Activated T-cell treated with anti-CD3 and anti-CD28 coated beads, Interleukin-2, amount 50 U/mL, for 72 hours (primary cell): ENCODE measurements around the gene CRYZL1. TPM values are rescaled to one million over a fixed set of nuclear protein-coding genes. Genes with fewer than 3 reads are reported as not detected.
A peak's percentile ranks its signal among the peaks of the same experiment; 100 is the strongest.

Source experiments
- ATAC-seq, 2 donors: fragments of 150-1000 bp; cut with Tn5 transposase; replicated peaks in 1 of 2; 2 replicates each; pipeline ENCODE4 v1.10.0; 2021; ENCODE audit warnings: moderate library complexity in 2 of 2, mild to moderate bottlenecking in 1 of 2
- DNase-seq, 2 donors: peaks; one replicate each; pipeline ENCODE4 v3.0.0; 2021 to 2022; ENCODE audit warnings: mixed read lengths in 1 of 2
- H3K27ac Mint-ChIP-seq: one replicate; pipeline ENCODE4 v1.8.0; 2022; ENCODE audit warnings: mild to moderate bottlenecking, moderate library complexity, mixed read lengths
- H3K27me3 Mint-ChIP-seq: one replicate; pipeline ENCODE4 v1.8.0; 2022; ENCODE audit warnings: low read depth, mixed read lengths
- H3K36me3 Mint-ChIP-seq, 2 donors: one replicate each; pipeline ENCODE4 v1.8.0; 2022; ENCODE audit warnings: mixed read lengths in 2 of 2, mild to moderate bottlenecking in 1 of 2; ENCODE audit not compliant: insufficient read depth in 2 of 2
- H3K4me1 Mint-ChIP-seq: one replicate; pipeline ENCODE4 v1.8.0; 2022; ENCODE audit warnings: low read depth, mixed read lengths
- H3K4me3 Mint-ChIP-seq, 2 donors: one replicate each; pipeline ENCODE4 v1.8.0; 2022; ENCODE audit warnings: mild to moderate bottlenecking in 2 of 2, mixed read lengths in 2 of 2, moderate library complexity in 2 of 2
- H3K9me3 Mint-ChIP-seq, 2 donors: one replicate each; pipeline ENCODE4 v1.8.0; 2022; ENCODE audit warnings: mixed read lengths in 2 of 2
- total RNA-seq, 2 donors: library from RNA; stranded (reverse); gene quantifications; one replicate each; pipeline ENCODE4 v1.2.3, GENCODE V29; 2022

CRYZL1 gene
- total RNA-seq, 2 donors from 2014 or later: 42.0 to 46.4 TPM

DNA sequence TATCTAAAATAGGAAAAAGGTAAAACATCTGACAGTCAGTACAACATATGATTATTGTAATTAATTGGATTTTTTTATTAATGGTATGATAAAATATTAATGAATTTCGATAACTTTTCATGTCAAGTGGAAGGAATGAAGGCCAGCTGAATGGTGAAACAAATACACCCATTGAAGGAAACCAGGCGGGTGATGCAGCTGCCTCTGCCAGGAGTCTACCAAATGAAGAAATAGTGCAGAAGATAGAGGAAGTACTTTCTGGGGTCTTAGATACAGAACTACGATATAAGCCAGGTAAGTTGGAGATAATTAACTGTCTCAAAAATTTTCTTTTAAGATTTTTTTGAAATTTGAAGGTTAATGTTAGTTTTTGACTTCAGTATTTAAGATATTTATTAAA, 95.5 kb downstream of the CRYZL1 start:
- DNase-seq (no peak), ATAC-seq (no peak)
- H3K36me3 Mint-ChIP-seq: peaks cover 17 to 56% of the 10 kb centered on the region in 2 donors
- H3K4me3 Mint-ChIP-seq: peak overlapping the region; percentile 62 to 96
- H3K4me1 Mint-ChIP-seq: peaks cover 38% of the 10 kb centered on the region
- H3K27me3 Mint-ChIP-seq: no peaks in the 10 kb centered on the region
- no peaks in the 10 kb centered on the region for H3K9me3 Mint-ChIP-seq
- H3K27ac Mint-ChIP-seq: peak overlapping the region; percentile 86

DNA sequence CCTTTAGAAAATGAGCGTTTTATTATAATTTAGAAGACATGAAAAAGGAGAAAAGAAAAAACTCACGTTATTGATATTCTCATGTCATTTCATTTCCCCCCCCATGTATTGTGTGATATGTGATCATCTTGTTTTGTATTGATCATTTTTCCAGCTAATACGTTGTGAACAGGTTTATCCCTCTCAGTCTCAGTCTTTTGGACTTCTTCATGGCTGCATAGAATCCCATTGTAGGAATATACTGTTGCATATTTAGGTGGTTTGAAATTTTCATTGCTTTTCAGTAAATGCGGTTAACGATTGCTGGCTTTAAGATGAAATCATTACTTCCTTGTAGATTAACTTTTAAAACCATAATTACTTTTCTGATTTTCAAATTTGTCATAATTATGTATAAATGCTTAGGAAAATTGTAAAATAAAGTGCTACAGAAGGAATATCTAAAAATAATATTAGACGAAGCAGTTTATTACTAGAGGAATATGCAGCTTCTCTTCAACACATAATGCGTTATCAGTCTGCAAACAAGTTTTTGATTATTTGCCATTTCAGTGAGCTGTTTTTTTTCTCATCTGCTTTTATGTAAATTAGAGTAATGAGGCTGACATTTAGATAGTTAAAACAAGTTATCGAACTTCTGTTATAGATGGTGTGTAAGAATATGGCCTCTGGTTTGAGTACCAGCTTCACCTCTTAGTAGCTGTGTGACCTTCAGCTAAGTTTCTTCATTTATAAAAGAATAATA, 96.9 kb downstream of the CRYZL1 start:
- DNase-seq (no peak), ATAC-seq (no peak)
- H3K4me1 Mint-ChIP-seq: peaks cover 53% of the 10 kb centered on the region
- H3K27me3 Mint-ChIP-seq: no peaks in the 10 kb centered on the region
- H3K27ac Mint-ChIP-seq: peak overlapping the region; percentile 98
- peaks cover 12 to 54% of the 10 kb centered on the region in 2 donors for H3K36me3 Mint-ChIP-seq
- peak overlapping the region; percentile 96 to 100 for H3K4me3 Mint-ChIP-seq
- no peaks in the 10 kb centered on the region for H3K9me3 Mint-ChIP-seq

DNA sequence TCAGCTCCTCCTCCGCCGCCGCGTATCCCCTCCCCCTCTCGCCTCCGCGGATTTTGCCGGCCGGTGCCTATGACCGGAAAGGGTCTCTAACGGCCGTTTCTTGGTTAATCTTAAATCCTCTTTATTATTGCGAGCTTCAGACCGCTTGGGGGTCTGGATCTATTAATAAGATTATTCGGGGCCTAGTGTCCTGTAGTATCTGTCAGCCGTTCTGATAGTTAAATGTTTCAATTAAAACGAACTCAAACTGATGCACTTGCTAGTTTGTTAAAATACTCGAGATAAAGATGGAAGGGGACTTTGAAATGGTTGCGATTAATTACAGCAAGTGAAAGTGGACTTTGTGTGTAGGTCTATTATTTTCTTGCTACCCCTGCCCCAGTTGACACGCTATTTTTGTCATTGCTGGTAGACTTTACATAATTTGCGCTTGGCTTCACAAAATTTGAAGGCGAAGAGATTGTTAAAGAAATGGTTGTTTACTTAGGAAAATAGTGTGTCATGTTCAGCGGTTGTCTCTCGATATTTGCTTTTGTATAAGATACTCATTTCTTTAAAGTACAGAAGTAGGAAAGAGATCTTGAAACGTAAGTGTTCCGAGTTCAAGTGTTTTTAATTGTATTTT, 97.9 kb downstream of the CRYZL1 start:
- Mint-ChIP-seq H3K4me3 (peak overlapping the region; percentile 96 to 100), H3K27ac (peak overlapping the region; percentile 98), H3K9me3 (no peaks in the 10 kb centered on the region), H3K27me3 (no peaks in the 10 kb centered on the region), H3K36me3 (peaks cover 9 to 54% of the 10 kb centered on the region in 2 donors), H3K4me1 (peaks cover 62% of the 10 kb centered on the region)
- DNase-seq: peak; percentile 85 to 87
- ATAC-seq: peak; percentile 26

DNA sequence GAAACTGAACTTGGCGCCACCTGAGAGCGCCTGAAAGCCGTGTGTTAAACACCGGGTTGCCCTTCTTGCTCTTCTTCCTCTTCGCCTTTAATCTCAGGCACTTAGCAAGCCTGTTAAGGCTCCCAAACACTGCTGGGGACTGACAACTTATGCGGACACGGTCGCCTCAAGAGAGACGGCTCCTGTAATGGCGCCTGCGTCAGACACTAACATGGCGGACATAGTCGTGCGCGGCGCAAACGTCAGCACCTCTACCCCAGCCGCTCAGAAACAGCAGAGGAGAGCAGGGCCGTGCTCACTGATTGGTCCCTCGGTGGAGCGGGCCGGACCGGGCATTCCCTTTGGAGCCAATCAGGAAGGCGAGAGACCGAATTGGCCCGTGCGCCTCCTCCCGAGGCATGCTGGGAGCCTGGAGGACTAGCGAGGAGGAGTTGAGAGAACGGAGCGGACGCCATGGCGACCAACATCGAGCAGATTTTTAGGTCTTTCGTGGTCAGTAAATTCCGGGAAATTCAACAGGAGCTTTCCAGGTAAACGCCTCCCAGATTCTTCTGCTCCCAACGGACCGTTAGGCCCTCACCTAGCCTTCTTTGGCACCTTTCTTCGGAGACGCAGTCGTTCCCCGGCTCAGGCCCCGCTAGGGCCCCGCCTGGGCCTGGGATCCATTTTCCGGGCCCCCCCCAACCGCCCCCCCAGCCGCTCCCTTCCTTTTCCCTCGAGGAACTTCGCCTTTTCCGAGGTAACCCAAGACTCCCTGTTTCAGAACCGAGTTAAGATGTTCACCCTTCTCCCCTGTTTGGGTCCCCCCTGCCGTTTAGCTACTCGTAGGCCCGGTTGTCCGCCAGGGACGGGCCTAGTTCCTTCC, 98.7 kb downstream of the CRYZL1 start, which contains the start of gene SON:
SON (plus strand) TSS at position 399 of the 865 bp plus-strand sequence; CDS start at position 454, 55 bp downstream.
- Mint-ChIP-seq H3K4me1 (peaks cover 55% of the 10 kb centered on the region), H3K27ac (peak within 1 kb of the TSS; percentile 98), H3K27me3 (no peaks in the 10 kb centered on the region), H3K36me3 (peaks cover 9 to 55% of the 10 kb centered on the region in 2 donors), H3K4me3 (peak within 1 kb of the TSS; percentile 96 to 100), H3K9me3 (no peaks in the 10 kb centered on the region)
- DNase-seq (peak; percentile 96 to 99), ATAC-seq (peak; percentile 94)

DNA sequence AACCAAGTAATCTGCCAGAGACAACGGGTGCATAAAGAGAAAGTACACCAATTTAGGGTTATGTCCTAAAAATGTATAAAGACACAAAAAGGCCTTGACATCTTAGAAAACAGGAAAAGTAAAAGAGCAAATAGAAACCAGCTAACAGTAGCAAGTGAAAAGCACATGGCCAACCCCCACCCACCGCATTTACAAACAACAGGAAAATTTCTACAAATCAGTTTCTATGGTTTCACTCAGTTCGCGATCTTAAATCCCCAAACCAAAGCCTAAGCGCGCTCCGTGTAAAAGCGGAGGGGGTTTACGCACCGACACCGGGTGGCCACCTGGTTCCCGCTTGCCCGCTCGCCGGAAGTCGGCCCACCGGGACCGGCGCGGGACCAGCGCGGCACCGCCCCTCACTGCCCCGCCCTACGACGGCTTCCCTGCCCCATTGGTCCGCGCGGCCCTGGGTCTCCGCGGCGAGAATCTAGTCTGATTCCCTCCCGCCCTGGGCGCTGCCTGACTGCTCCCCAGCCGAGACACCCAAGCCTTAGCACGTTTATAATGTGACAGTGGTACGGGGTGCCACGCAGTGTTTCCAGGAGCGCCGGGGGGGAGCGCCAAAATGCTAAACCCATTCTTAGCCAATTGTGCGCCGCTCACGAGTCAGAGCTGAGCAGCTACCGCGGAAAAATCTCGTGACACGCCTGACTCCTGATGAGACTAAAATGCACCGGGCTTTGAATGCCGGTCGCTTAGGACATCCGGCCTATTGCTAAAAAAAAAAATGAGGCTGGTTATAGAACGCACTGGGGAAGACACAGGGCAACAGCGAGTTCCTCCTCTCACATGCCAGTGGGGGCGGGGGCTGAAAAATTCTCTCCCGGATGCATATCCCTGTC, 99.5 kb downstream of the CRYZL1 start, which contains the start of gene GART:
GART (minus strand) TSS at position 362 of the 884 bp plus-strand sequence. CDS start 2,802 bp downstream, outside the sequence.
- peak within 1 kb of the TSS; percentile 96 to 100 for H3K4me3 Mint-ChIP-seq
- peak; percentile 91 for DNase-seq
- peaks cover 59% of the 10 kb centered on the region for H3K4me1 Mint-ChIP-seq
- peaks cover 2 to 4% of the 10 kb centered on the region in 2 donors for H3K9me3 Mint-ChIP-seq
- peak within 1 kb of the TSS; percentile 98 for H3K27ac Mint-ChIP-seq
- H3K27me3 Mint-ChIP-seq: no peaks in the 10 kb centered on the region
- ATAC-seq: peak; percentile 75 to 76
- peaks cover 16 to 56% of the 10 kb centered on the region in 2 donors for H3K36me3 Mint-ChIP-seq

DNA sequence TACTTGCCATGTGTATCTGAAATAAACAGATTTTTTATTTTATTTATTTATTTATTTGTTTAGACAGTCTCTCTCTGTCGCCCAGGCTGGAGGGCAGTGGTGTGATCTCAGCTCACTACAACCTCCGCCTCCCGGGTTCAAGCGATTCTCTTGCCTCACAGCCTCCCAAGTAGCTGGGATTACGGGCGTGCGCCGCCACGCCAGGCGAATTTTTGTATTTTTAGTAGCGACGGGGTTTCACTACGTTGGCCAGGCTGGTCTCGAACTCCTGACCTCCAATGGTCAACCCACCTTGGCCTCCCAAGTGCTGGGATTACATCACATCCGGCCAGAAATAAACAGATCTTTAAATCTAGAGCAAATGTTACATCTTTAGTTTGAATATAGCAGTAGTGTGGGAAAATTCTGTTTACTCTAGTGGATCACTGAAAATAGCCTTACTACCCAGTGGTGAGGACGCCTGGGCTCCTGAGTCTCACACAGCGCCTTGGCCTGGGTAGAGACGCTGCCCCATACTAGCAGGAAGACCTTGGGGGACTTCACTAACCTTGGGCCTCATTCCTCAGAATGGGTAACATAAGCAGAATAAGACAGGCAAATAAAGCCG, 100.3 kb downstream of the CRYZL1 start:
- Mint-ChIP-seq H3K9me3 (peaks cover 2 to 4% of the 10 kb centered on the region in 2 donors), H3K27me3 (no peaks in the 10 kb centered on the region), H3K4me3 (peak overlapping the region; percentile 96 to 100), H3K27ac (peak overlapping the region; percentile 98), H3K4me1 (peaks cover 54% of the 10 kb centered on the region), H3K36me3 (peaks cover 21 to 57% of the 10 kb centered on the region in 2 donors)
- peak in 1 of 2 donors; percentile 23 for DNase-seq
- no peak for ATAC-seq

DNA sequence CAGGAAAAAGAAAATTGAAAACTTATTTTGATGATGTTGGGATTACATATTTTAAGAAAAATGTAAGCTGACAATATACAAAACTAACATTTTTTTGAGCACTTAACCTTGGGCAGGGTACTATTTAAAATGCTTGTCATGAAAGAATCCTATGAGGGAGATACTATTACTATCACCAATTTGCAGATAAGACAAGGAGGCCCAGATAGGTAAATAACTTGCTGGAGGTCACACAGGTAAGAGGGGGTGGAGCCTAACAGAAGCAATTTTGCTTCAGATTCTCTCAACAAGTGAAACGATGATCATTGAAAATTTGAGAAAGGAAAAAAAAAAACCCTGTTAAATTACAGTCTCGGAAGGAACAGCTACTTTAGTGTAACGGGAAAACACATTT, 100.8 kb downstream of the CRYZL1 start:
- Mint-ChIP-seq H3K9me3 (peaks cover 2 to 4% of the 10 kb centered on the region in 2 donors), H3K27me3 (no peaks in the 10 kb centered on the region), H3K36me3 (peaks cover 21 to 56% of the 10 kb centered on the region in 2 donors), H3K4me1 (peaks cover 49% of the 10 kb centered on the region), H3K4me3 (peak overlapping the region; percentile 96 to 100), H3K27ac (peak overlapping the region; percentile 98)
- DNase-seq (no peak), ATAC-seq (no peak)

DNA sequence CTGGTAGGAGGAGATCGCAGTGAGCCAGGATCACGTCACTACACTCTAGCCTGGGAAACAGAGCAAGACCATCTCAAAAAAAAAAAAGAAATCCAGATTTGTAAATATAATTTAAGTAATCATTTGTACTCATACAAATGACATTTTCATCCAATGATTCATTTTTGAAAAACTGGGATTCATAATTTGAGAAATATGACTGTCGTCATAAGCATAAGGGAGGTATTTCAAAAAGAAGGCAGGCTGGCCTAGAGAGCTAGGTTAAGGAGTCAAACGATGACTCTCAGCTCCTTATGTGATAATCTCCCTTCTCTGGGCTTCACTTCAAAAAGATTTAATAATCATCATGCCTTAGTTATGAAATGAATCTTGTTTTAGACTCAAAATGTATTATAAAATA, 101.9 kb downstream of the CRYZL1 start:
- no peak for ATAC-seq
- Mint-ChIP-seq H3K27me3 (no peaks in the 10 kb centered on the region), H3K4me3 (no peak overlapping the region), H3K9me3 (peaks cover 2 to 4% of the 10 kb centered on the region in 2 donors), H3K4me1 (peaks cover 46% of the 10 kb centered on the region), H3K27ac (peak overlapping the region; percentile 98), H3K36me3 (peaks cover 21 to 61% of the 10 kb centered on the region in 2 donors)
- no peak for DNase-seq

Other genes with a start within 250 kb of the CRYZL1 start
- 10 to 100 TPM; 25.2 to 34.6 TPM for gene IFNGR2, start 238.3 kb downstream of the CRYZL1 start, total RNA-seq
- 10 to 100 TPM; 18.1 to 27.2 TPM for gene TMEM50B, start 161.8 kb downstream of the CRYZL1 start, total RNA-seq
- under 1 TPM; 0.55 to 1.00 TPM for gene DNAJC28, start 150.0 kb downstream of the CRYZL1 start, total RNA-seq
- gene GART, start 99.6 kb downstream of the CRYZL1 start, total RNA-seq: 100 to 1,000 TPM; 164 to 184 TPM
- 100 to 1,000 TPM; 271 to 282 TPM for gene SON, start 98.7 kb downstream of the CRYZL1 start, total RNA-seq
- 10 to 100 TPM; 39.7 to 46.5 TPM for gene DONSON, start 53.1 kb downstream of the CRYZL1 start, total RNA-seq
- gene ITSN1, start 760 bp upstream of the CRYZL1 start, total RNA-seq: 1 to 10 TPM; 2.6 to 4.5 TPM